GM23338 (cell line): ENCODE measurements around the gene SREK1IP1. TPM values are rescaled to one million over a fixed set of nuclear protein-coding genes. Genes with fewer than 3 reads are reported as not detected.
A peak's percentile ranks its signal among the peaks of the same experiment; 100 is the strongest.

Experiments
- ATAC-seq: fragments of 200-7000 bp; cut with Tn5 transposase; 3 replicates; pipeline ENCODE4 v1.9.1; 2020
- DNase-seq: peaks from one replicate; pipeline ENCODE4 v3.0.0-alpha.2; 2015; ENCODE audit warnings: low spot score
- H2AFZ ChIP-seq: fragments of 200-600 bp; sonication (generic); 2 replicates; pipeline ENCODE4 v1.8.0; 2016; ENCODE audit warnings: antibody characterized with exemption, mild to moderate bottlenecking, moderate library complexity
- H3F3A ChIP-seq: fragments of 200-600 bp; sonication (generic); replicated peaks from 2 replicates; pipeline ENCODE4 v1.8.0; 2017; ENCODE audit warnings: antibody characterized with exemption, mixed run types, low read depth
- H3K27ac ChIP-seq: fragments of 200-600 bp; sonication (generic); 2 replicates; pipeline ENCODE4 v1.6.1; 2016; ENCODE audit warnings: low read depth
- H3K27me3 ChIP-seq: fragments of 200-600 bp; sonication (generic); 2 replicates; pipeline ENCODE4 v1.8.0; 2016; ENCODE audit warnings: mild to moderate bottlenecking, mixed run types, moderate library complexity; ENCODE audit not compliant: insufficient read depth
- H3K36me3 ChIP-seq: fragments of 200-600 bp; sonication (generic); 2 replicates; pipeline ENCODE4 v1.8.0; 2016; ENCODE audit warnings: mild to moderate bottlenecking; ENCODE audit not compliant: insufficient read depth
- H3K4me1 ChIP-seq: fragments of 200-600 bp; sonication (generic); 2 replicates; pipeline ENCODE4 v1.8.0; 2016; ENCODE audit warnings: mild to moderate bottlenecking, moderate library complexity; ENCODE audit not compliant: insufficient read depth
- H3K4me2 ChIP-seq: fragments of 200-600 bp; sonication (generic); 2 replicates; pipeline ENCODE4 v1.7.1; 2017; ENCODE audit warnings: mixed run types
- H3K4me3 ChIP-seq: fragments of 200-600 bp; sonication (generic); 2 replicates; pipeline ENCODE4 v1.6.1; 2016; ENCODE audit warnings: mixed run types
- H3K79me2 ChIP-seq: fragments of 200-600 bp; sonication (generic); replicated peaks from 2 replicates; pipeline ENCODE4 v1.8.0; 2017; ENCODE audit warnings: mild to moderate bottlenecking; ENCODE audit not compliant: insufficient read depth
- H3K9me2 ChIP-seq: fragments of 200-600 bp; sonication (generic); 2 replicates; pipeline ENCODE4 v1.8.0; 2017; ENCODE audit not compliant: insufficient read depth
- H4K20me1 ChIP-seq: fragments of 200-600 bp; sonication (generic); replicated peaks from 2 replicates; pipeline ENCODE4 v1.8.0; 2017; ENCODE audit warnings: mild to moderate bottlenecking; ENCODE audit not compliant: insufficient read depth
- H3K27ac Mint-ChIP-seq: 2 replicates; pipeline ENCODE4 v1.8.0; 2020; ENCODE audit warnings: inconsistent platforms, mild to moderate bottlenecking, moderate library complexity, mixed read lengths
- H3K27me3 Mint-ChIP-seq: 3 replicates; pipeline ENCODE4 v1.8.0; 2022; ENCODE audit warnings: low read depth, mild to moderate bottlenecking, moderate library complexity, mixed read lengths, inconsistent platforms; ENCODE audit not compliant: insufficient read depth, poor library complexity
- H3K36me3 Mint-ChIP-seq: 3 replicates; pipeline ENCODE4 v1.8.0; 2021; ENCODE audit warnings: low read depth, mild to moderate bottlenecking, inconsistent platforms, moderate library complexity, mixed read lengths
- H3K4me1 Mint-ChIP-seq: 3 replicates; pipeline ENCODE4 v1.8.0; 2020; ENCODE audit warnings: mild to moderate bottlenecking, inconsistent platforms, mixed read lengths
- H3K4me3 Mint-ChIP-seq: 3 replicates; pipeline ENCODE4 v1.8.0; 2021; ENCODE audit warnings: moderate library complexity, mild to moderate bottlenecking, inconsistent platforms, mixed read lengths
- H3K9me3 Mint-ChIP-seq: 3 replicates; pipeline ENCODE4 v1.8.0; 2020; ENCODE audit warnings: moderate library complexity, mild to moderate bottlenecking, inconsistent platforms, mixed read lengths
- CREB1 ChIP-seq: fragments of 250-450 bp; sonication (Bioruptor Pico); IDR thresholded peaks from 2 replicates; pipeline ENCODE4 v1.5.0; 2020; ENCODE audit warnings: low read depth, mild to moderate bottlenecking, moderate library complexity
- ETS1 ChIP-seq: IDR thresholded peaks from 2 replicates; pipeline ENCODE4 v1.6.1; 2016; ENCODE audit warnings: antibody characterized with exemption
- EZH2 ChIP-seq: fragments of 200-600 bp; sonication (generic); IDR thresholded peaks from one replicate; pipeline ENCODE4 v1.8.0; 2017; ENCODE audit warnings: antibody characterized with exemption, mild to moderate bottlenecking, low read depth; ENCODE audit not compliant: unreplicated experiment
- EZH2phosphoT487 ChIP-seq: fragments of 200-600 bp; sonication (generic); IDR thresholded peaks from one replicate; pipeline ENCODE4 v1.8.1; 2018; ENCODE audit warnings: antibody characterized with exemption; ENCODE audit not compliant: unreplicated experiment
- JUNB ChIP-seq: IDR thresholded peaks from one replicate; pipeline ENCODE4 v1.6.1; 2016; ENCODE audit warnings: antibody characterized with exemption; ENCODE audit not compliant: unreplicated experiment
- NANOG ChIP-seq: IDR thresholded peaks from 2 replicates; pipeline ENCODE4 v1.6.1; 2016; ENCODE audit warnings: antibody characterized with exemption, borderline replicate concordance
- POLR2AphosphoS5 ChIP-seq: IDR thresholded peaks from 2 replicates; pipeline ENCODE4 v1.6.1; 2016; ENCODE audit warnings: antibody characterized with exemption, low read depth
- REST ChIP-seq: IDR thresholded peaks from one replicate; pipeline ENCODE4 v1.6.1; 2018; ENCODE audit warnings: antibody characterized with exemption; ENCODE audit not compliant: unreplicated experiment
- STAT1 ChIP-seq: IDR thresholded peaks from one replicate; pipeline ENCODE4 v1.6.1; 2016; ENCODE audit warnings: antibody characterized with exemption; ENCODE audit not compliant: unreplicated experiment
- ZNF114 ChIP-seq: fragments of 250-450 bp; sonication (Bioruptor Pico); IDR thresholded peaks from 2 replicates; pipeline ENCODE4 v1.5.0; 2020; ENCODE audit warnings: mild to moderate bottlenecking, moderate library complexity
- ZNF331 ChIP-seq: fragments of 250-450 bp; sonication (Bioruptor Pico); IDR thresholded peaks from 2 replicates; pipeline ENCODE4 v1.5.0; 2020; ENCODE audit warnings: low read depth, mild to moderate bottlenecking, moderate library complexity
- ZNF462 ChIP-seq: fragments of 250-450 bp; sonication (Bioruptor Pico); IDR thresholded peaks from 2 replicates; pipeline ENCODE4 v1.5.0; 2020; ENCODE audit warnings: mild to moderate bottlenecking, moderate library complexity
- polyA plus RNA-seq: library from polyadenylated mRNA; unstranded; fragments of >200 nt; fragmentation: Nextera tagmentation; extraction: Ambion mirVana; gene quantifications from 2 replicates; pipeline ENCODE4 v1.2.1, GENCODE V29; 2016
- total RNA-seq: library from RNA; depleted of rRNA; stranded (reverse); fragments of >200 nt; shearing (Covaris generic); gene quantifications from 2 replicates; pipeline ENCODE4 v1.2.3, GENCODE V29; 2014
- TF ChIP-seq, protein P1 (sequence below), 2 experiments: fragments of 200-600 bp in 1 of 2; sonication (generic) in 1 of 2; conservative IDR thresholded peaks; 2 replicates each; pipeline versions ENCODE4 v1.5.1 to v1.6.1; 2016 to 2017; ENCODE audit warnings: antibody characterized with exemption in 2 of 2, low read depth in 2 of 2, mild to moderate bottlenecking in 2 of 2, moderate library complexity in 1 of 2

SREK1IP1 gene
- total and polyA plus RNA-seq, 2 experiments from 2014 or later = 16.7 to 137 TPM

GRCh38 chr5:64691291-64691690, 77.2 kb downstream of the SREK1IP1 start:
- Histone ChIP-seq H3K9me2 (no peaks in the 10 kb centered on the region), H3K4me3 (peak overlapping the region; percentile 59), H3K4me1 (peaks cover 24% of the 10 kb centered on the region), H3K4me2 (peak overlapping the region; percentile 86), H3F3A (no peaks in the 10 kb centered on the region), H3K27ac (peak overlapping the region; percentile 75; the same call in 1 of the 2 replicates), H2AFZ (peak overlapping the region; percentile 96), H3K79me2 (no peaks in the 10 kb centered on the region), H3K36me3 (no peaks in the 10 kb centered on the region; the same call in 1 of the 2 replicates), H3K27me3 (peaks cover 24% of the 10 kb centered on the region), H4K20me1 (no peaks in the 10 kb centered on the region)
- H3K4me3 Mint-ChIP-seq = peak overlapping the region; percentile 70
- H3K36me3 Mint-ChIP-seq = peaks cover 26% of the 10 kb centered on the region
- peaks cover 25% of the 10 kb centered on the region for H3K27me3 Mint-ChIP-seq
- peaks cover 16% of the 10 kb centered on the region for H3K9me3 Mint-ChIP-seq
- H3K4me1 Mint-ChIP-seq = peaks cover 35% of the 10 kb centered on the region
- DNase-seq (peak; percentile 63), ATAC-seq (peak; percentile 3; the same call in 2 of the 3 replicates)
- no peak overlapping the region for H3K27ac Mint-ChIP-seq
- TF ChIP-seq ZNF462 (no peak), POLR2AphosphoS5 (no peak), ZNF114 (CRISPR knock-in tag) (no peak), REST (no peak), EZH2 (no peak), JUNB (no peak), STAT1 (no peak), ETS1 (no peak), ZNF331 (CRISPR knock-in tag) (no peak), EZH2phosphoT487 (no peak), CREB1 (CRISPR knock-in tag) (no peak), NANOG (no peak)
- TF ChIP-seq, protein P1, sequence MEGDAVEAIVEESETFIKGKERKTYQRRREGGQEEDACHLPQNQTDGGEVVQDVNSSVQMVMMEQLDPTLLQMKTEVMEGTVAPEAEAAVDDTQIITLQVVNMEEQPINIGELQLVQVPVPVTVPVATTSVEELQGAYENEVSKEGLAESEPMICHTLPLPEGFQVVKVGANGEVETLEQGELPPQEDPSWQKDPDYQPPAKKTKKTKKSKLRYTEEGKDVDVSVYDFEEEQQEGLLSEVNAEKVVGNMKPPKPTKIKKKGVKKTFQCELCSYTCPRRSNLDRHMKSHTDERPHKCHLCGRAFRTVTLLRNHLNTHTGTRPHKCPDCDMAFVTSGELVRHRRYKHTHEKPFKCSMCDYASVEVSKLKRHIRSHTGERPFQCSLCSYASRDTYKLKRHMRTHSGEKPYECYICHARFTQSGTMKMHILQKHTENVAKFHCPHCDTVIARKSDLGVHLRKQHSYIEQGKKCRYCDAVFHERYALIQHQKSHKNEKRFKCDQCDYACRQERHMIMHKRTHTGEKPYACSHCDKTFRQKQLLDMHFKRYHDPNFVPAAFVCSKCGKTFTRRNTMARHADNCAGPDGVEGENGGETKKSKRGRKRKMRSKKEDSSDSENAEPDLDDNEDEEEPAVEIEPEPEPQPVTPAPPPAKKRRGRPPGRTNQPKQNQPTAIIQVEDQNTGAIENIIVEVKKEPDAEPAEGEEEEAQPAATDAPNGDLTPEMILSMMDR (conservative IDR thresholded peaks at IDR 0.05; ENCODE audit: low read depth in 2 of 2) = no peak
